Measurements from ENCODE around the gene F2R. TPM values are rescaled to one million over a fixed set of nuclear protein-coding genes. Genes with fewer than 3 reads are reported as not detected.

Gene F2R
- total RNA-seq, 1 experiment from 2014 or later, result 3.6 TPM

GRCh38 chr5:76745670-76746069, 29.7 kb downstream of the F2R start:
- no peak overlapping the region for H2AFZ ChIP-seq
- no peak overlapping the region for H3K27ac ChIP-seq
- no peaks in the 10 kb centered on the region for H3K9me2 ChIP-seq (ENCODE audit: insufficient read depth)
- no peaks in the 10 kb centered on the region for H3K4me1 ChIP-seq (replicated peaks; ENCODE audit: insufficient read depth)
- H3K79me2 ChIP-seq (ENCODE audit: low read depth), result no peaks in the 10 kb centered on the region
- BruUV-seq (replicated peaks), result no TSS peak
- H3K4me2 ChIP-seq, result no peak overlapping the region
- no peaks in the 10 kb centered on the region for H4K20me1 ChIP-seq (ENCODE audit: insufficient read depth)
- ChIA-PET POLR2A (ENCODE audit: unreplicated experiment) (no interaction called here), CTCF (no interaction called here)
- TF ChIP-seq CTCF (conservative IDR thresholded peaks at IDR 0.05), result no peak
- TF ChIP-seq EZH2 (IDR thresholded peaks at IDR 0.05; ENCODE audit: low read depth), result no peak
- H3K9me3 ChIP-seq (ENCODE audit: insufficient read depth, low read depth), result no peaks in the 10 kb centered on the region
- H3K4me3 ChIP-seq, result no peak overlapping the region
- H3F3A ChIP-seq (ENCODE audit: insufficient read depth, low read depth), result no peaks in the 10 kb centered on the region
- DNase-seq, result no peak
- H3K27me3 ChIP-seq (ENCODE audit: insufficient read depth, low read depth), result no peaks in the 10 kb centered on the region
- intact Hi-C loops (cut with micrococcal nuclease; ENCODE audit: unreplicated experiment), result no loop called here
- no peaks in the 10 kb centered on the region for H3K36me3 ChIP-seq (ENCODE audit: low read depth)

GRCh38 chr5:76746677-76747076, 30.8 kb downstream of the F2R start:
- DNase-seq, result no peak
- CTCF ChIA-PET, result no interaction called here

GRCh38 chr5:76747706-76748105, 31.8 kb downstream of the F2R start:
- Histone ChIP-seq H3K9me3 (ENCODE audit: insufficient read depth, low read depth) (no peaks in the 10 kb centered on the region), H3F3A (ENCODE audit: insufficient read depth, low read depth) (no peaks in the 10 kb centered on the region), H3K4me3 (no peak overlapping the region), H3K4me1 (replicated peaks; ENCODE audit: insufficient read depth) (no peaks in the 10 kb centered on the region), H4K20me1 (ENCODE audit: insufficient read depth) (no peaks in the 10 kb centered on the region), H3K4me2 (no peak overlapping the region), H3K27ac (no peak overlapping the region), H3K9me2 (ENCODE audit: insufficient read depth) (no peaks in the 10 kb centered on the region), H3K36me3 (ENCODE audit: low read depth) (no peaks in the 10 kb centered on the region), H3K27me3 (ENCODE audit: insufficient read depth, low read depth) (no peaks in the 10 kb centered on the region), H3K79me2 (ENCODE audit: low read depth) (no peaks in the 10 kb centered on the region), H2AFZ (no peak overlapping the region)
- TF ChIP-seq EZH2 (IDR thresholded peaks at IDR 0.05; ENCODE audit: low read depth), result no peak
- TF ChIP-seq CTCF (conservative IDR thresholded peaks at IDR 0.05), result no peak
- intact Hi-C loops (cut with micrococcal nuclease; ENCODE audit: unreplicated experiment), result no loop called here
- no TSS peak for BruUV-seq (replicated peaks)
- ChIA-PET CTCF (interaction anchor here (1.3 kb wide), 1 partner anchor 27 kb away, joined by 3 read pairs; no protein-coding TSS in a partner anchor), POLR2A (ENCODE audit: unreplicated experiment) (no interaction called here)
- DNase-seq, result no peak

More at GRCh38 chr5:76746677-76747076, 30.8 kb downstream of the F2R start:
- no peaks in the 10 kb centered on the region for H3K9me2 ChIP-seq (ENCODE audit: insufficient read depth)
- H3K9me3 ChIP-seq (ENCODE audit: insufficient read depth, low read depth), result no peaks in the 10 kb centered on the region
- no peaks in the 10 kb centered on the region for H3K36me3 ChIP-seq (ENCODE audit: low read depth)
- no peaks in the 10 kb centered on the region for H3F3A ChIP-seq (ENCODE audit: insufficient read depth, low read depth)
- H3K79me2 ChIP-seq (ENCODE audit: low read depth), result no peaks in the 10 kb centered on the region
- TF ChIP-seq CTCF (conservative IDR thresholded peaks at IDR 0.05) (no peak), EZH2 (IDR thresholded peaks at IDR 0.05; ENCODE audit: low read depth) (no peak)
- H3K4me1 ChIP-seq (replicated peaks; ENCODE audit: insufficient read depth), result no peaks in the 10 kb centered on the region
- no TSS peak for BruUV-seq (replicated peaks)
- H3K4me3 ChIP-seq, result no peak overlapping the region
- no peak overlapping the region for H2AFZ ChIP-seq
- no peak overlapping the region for H3K27ac ChIP-seq
- no peaks in the 10 kb centered on the region for H3K27me3 ChIP-seq (ENCODE audit: insufficient read depth, low read depth)
- H3K4me2 ChIP-seq, result no peak overlapping the region
- H4K20me1 ChIP-seq (ENCODE audit: insufficient read depth), result no peaks in the 10 kb centered on the region
- POLR2A ChIA-PET (ENCODE audit: unreplicated experiment), result no interaction called here
- intact Hi-C loops (cut with micrococcal nuclease; ENCODE audit: unreplicated experiment), result no loop called here

Data from PC-9 (cell line).